ENCODE data around the gene ERFL.

DNA sequence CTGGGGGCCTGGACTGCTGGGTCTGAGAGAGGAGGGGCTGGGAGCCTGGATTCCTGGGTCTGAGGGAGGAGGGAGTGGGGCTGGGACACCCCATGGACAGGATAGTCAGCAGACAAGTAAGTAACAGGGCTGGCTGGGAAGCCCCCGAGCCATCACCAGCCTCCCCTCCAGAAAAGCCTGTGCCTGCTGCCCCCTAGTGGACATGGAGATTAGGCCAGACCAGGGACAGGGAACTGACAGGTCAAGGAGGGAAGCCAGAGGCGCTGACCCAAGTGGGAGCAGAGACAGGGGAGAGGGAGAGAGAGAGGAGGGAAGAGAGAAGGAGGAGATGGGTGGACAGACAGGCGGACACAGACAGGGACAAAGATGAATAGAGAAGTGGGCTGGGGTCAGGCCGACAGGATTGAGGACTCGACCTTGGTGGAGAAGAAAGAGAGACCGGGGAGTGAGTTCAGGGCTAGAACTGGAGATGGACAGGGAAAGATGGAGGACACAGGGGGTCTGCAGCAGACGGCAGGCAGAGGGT is 6.7 kb upstream of the ERFL start:
- TF ChIP-seq CTCF (IDR thresholded peaks at IDR 0.05) (peak; percentile 46 to 74 (median 72)), POLR2A (IDR thresholded peaks at IDR 0.05) (no peak)

Measured in adrenal gland (tissue), 5 donors.